Measurements from ENCODE around the gene LDLRAP1.
"Not testable (repeated sequence)": the region's sequence is repeated elsewhere in the genome, so short reads cannot be mapped to it uniquely, and the experiment has no call there.

The LDLRAP1 gene

DNA sequence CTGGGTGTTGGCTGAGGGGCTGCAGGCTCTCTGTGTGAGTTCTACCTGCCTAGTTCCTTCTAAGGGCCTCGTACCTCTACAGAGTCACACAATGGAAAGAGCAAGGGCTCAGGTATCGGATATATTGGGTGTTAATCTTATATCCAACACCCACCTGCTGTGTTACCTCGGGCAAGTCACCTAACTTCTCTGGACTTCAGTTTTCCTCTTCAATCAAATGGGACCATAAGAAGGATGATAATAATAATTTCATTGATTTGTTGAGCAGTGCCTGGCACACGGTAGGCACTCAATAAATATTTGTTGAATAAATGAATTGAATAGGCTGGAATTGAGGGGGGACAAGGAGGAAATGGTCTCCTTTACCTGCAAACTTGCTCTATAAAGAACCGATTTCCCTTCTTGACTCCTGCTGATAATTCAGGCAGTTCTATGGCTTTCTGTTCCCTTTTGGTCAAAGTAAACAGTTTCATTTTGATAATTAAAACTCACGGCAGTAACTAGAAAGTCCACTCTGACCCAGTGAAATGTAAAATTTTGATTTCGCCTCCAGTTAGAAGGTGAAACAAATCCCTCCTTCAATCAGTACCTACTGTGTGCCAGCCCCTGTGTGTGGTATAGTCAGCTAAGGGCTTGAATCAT, 56.7 kb downstream of the LDLRAP1 start:
- Histone ChIP-seq H3K27ac (no peak overlapping the region), H3K4me3 (no peak overlapping the region)
- no peak for DNase-seq (ENCODE audit: low spot score)
- TF ChIP-seq, protein P1, sequence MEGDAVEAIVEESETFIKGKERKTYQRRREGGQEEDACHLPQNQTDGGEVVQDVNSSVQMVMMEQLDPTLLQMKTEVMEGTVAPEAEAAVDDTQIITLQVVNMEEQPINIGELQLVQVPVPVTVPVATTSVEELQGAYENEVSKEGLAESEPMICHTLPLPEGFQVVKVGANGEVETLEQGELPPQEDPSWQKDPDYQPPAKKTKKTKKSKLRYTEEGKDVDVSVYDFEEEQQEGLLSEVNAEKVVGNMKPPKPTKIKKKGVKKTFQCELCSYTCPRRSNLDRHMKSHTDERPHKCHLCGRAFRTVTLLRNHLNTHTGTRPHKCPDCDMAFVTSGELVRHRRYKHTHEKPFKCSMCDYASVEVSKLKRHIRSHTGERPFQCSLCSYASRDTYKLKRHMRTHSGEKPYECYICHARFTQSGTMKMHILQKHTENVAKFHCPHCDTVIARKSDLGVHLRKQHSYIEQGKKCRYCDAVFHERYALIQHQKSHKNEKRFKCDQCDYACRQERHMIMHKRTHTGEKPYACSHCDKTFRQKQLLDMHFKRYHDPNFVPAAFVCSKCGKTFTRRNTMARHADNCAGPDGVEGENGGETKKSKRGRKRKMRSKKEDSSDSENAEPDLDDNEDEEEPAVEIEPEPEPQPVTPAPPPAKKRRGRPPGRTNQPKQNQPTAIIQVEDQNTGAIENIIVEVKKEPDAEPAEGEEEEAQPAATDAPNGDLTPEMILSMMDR (IDR thresholded peaks at IDR 0.05) = no peak

DNA sequence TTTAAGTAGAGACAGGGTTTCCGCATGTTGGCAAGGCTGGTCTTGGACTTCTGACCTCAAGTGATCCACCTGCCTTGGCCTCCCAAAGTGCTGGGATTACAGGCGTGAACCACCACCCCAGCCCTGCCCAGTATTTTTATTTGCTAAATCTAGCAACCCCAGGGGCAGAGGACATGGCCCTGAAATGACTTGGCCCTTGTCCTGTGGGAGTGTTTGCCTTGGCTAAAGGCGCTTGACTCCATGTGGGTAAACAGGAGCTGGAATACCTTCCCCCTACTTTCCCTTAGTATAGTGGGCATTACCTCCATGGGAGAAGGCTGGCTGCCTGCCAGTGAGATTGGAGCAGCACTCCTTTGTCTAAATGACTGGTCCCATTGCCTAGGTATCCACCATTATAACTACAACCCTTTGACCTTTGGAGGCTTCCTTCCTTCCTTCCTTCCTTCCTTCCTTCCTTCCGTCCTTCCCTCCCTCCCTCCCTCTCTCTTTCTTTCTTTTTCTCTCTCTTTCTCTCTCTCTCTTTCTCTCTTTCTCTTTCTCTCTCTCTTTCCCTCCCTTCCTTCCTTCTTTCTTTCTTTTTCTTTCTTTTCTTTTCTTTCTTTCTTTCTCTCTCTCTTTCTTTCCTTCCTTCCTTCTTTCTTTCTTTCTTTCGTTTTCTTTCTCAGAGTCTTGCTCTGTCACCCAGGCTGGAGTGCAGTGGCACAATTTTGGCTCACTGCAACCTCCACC, 57.7 kb downstream of the LDLRAP1 start:
- H3K27ac ChIP-seq; DNase-seq (ENCODE audit: low spot score); H3K4me3 ChIP-seq: not testable (repeated sequence)

DNA sequence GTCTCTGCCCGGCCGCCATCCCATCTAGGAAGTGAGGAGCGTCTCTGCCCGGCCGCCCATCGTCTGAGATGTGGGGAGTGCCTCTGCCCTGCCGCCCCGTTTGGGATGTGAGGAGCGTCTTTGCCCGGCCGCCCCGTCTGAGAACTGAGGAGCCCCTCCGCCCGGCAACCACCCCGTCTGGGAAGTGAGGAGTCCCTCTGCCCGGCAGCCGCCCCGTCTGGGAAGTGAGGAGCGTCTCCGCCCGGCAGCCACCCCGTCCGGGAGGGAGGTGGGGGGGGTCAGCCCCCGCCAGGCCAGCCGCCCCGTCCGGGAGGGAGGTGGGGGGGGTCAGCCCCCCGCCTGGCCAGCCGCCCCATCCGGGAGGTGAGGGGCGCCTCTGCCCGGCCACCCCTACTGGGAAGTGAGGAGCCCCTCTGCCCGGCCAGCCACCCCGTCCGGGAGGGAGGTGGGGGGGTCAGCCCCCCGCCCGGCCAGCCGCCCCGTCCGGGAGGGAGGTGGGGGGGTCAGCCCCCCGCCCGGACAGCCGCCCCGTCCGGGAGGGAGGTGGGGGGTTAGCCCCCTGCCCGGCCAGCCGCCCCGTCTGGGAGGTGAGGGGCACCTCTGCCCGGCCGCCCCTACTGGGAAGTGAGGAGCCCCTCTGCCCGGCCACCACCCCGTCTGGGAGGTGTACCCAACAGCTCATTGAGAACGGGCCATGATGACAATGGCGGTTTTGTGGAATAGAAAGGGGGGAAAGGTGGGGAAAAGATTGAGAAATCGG, 60.6 kb downstream of the LDLRAP1 start:
- H3K27ac ChIP-seq; H3K4me3 ChIP-seq; DNase-seq (ENCODE audit: low spot score): not testable (repeated sequence)

DNA sequence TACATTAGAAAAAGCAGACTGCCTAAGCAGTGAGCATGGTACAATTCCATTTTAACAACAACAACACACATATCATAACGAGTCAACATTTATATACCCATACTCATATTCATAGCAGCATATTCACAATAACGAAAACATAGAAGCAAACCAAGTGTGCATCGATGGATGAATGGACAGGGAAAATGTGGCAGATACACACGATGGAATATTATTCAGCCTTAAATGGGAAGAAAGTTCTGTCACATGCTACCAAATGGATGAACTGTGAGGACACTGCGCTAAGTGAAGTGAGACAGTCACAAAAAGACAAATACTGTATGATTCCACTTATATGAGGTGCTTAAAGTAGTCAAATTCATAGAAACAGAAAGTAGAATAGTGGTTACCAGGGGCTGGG, 63.7 kb downstream of the LDLRAP1 start:
- Histone ChIP-seq H3K4me3 (no peak overlapping the region), H3K27ac (no peak overlapping the region)
- DNase-seq (ENCODE audit: low spot score) = no peak
- TF ChIP-seq, protein P1 (IDR thresholded peaks at IDR 0.05) = no peak

DNA sequence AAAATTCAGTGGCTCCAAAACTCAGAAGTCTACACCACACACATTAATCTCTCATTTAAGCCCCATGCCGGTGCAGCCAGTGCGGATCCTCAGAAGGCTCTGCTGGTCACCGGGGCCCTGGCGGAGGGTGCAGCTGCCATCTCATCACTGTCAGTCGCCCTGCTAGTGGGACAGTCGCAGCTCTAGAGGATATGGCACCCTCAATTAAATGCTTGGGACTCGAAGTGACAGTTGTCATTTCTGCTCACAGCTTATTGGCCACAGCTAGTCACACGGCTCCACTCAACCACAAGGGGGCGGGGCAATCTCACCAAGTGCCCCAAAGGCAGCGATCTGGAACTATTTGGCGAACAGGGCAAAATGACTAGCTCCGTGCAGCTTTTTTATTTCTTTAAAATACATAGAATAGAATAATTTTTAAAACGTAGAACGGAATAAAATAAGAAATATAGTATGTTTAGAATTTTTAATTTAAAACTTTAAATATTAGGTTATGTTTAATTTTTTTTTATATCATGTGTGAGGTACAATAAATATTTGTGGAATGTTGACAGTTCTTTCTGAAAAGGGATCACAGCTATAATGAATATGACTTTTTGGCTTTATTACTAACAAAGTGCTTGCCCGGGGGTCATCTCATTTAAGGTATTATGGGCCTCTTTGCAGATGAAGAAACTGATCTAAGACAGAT, 65.2 kb downstream of the LDLRAP1 start:
- H3K4me3 ChIP-seq = peak overlapping the region; percentile 58

DNA sequence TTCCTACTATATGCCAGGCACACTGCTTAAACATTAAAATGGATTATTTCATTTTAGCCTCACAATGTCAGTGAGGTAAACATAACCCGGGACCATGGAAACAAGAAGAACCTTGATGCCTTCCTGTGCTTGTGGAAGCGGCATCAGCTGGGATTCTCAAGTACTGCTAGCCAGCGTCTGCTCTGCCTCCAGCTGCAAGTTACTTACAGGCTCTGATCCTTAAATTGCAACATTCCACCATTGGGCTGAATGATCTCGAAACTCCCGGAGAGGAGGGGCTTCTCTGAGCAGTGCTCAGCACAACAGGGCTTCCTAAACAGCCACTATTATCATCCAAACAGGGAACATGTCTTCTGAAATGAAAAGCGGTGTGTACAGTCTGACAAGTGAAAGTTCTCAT, 66.5 kb downstream of the LDLRAP1 start:
- TF ChIP-seq, protein P1 (IDR thresholded peaks at IDR 0.05) = no peak
- H3K27ac ChIP-seq = no peak overlapping the region
- no peak overlapping the region for H3K4me3 ChIP-seq
- DNase-seq (ENCODE audit: low spot score) = no peak

More for the DNA sequence above, 65.2 kb downstream of the LDLRAP1 start:
- TF ChIP-seq, protein P1 (IDR thresholded peaks at IDR 0.05) = peak; percentile 38
- DNase-seq (ENCODE audit: low spot score) = peak; percentile 82
- H3K27ac ChIP-seq = no peak overlapping the region

DNA sequence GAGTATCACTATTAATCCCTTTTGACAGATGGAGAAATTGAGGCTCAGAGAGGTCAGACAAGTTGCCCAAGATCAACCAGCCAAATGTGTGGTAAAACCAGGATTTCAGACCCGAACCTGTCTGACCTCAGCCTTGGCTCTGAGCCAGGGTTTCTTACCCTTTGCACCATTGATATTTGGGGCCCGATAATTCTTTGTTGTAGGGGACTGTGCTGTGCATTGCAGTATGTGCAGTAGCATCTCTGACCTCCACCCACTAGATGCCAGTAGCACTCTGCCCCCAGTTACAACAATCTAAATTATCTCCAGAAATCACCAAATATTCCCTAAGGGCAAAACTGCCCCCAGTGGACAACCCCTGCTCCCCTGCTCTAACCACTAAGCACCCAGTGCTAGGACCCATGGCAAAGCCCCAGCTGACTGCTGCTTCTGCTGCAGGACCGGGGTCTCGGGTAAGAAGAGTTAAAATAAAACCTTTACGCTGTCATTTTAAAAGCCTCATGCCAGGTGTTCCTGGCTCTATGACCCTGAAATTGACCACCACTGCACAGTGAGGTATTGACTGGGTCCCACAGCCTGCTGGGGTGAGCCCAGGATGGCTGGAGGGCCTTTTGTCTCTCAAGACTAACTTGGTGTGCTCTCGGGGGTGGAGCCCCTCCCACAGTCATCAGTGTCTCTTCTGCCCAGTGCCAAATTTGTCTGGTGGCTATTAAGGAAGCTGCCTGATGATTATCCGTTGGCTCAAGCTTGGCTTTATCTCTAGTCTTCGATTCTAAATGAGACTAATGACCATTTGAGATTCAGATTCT, 67.6 kb downstream of the LDLRAP1 start:
- no peak for DNase-seq (ENCODE audit: low spot score)
- TF ChIP-seq, protein P1 (IDR thresholded peaks at IDR 0.05) = no peak
- no peak overlapping the region for H3K4me3 ChIP-seq
- no peak overlapping the region for H3K27ac ChIP-seq
